ENCODE measurements around the gene METTL8.

The METTL8 gene

GRCh38 chr2:171409436-171409971 is 24.3 kb downstream of the METTL8 start:
- Histone ChIP-seq H3K27ac (ENCODE audit: low read depth, low read length) (peak overlapping the region; percentile 19; the same call in 1 of the 2 replicates), H3K4me3 (ENCODE audit: low read depth, low read length) (peak overlapping the region; percentile 27), H3K9me3 (ENCODE audit: control insufficient read depth, insufficient read depth, low read depth, low read length) (no peaks in the 10 kb centered on the region), H3K27me3 (ENCODE audit: control insufficient read depth, insufficient read depth, low read length) (no peaks in the 10 kb centered on the region), H3K4me1 (ENCODE audit: control insufficient read depth, insufficient read depth, low read length) (peaks cover 26% of the 10 kb centered on the region), H3K9ac (ENCODE audit: low read length) (peak overlapping the region; percentile 15), H3K36me3 (ENCODE audit: control insufficient read depth, insufficient read depth, low read length) (no peaks in the 10 kb centered on the region)

GRCh38 chr2:171407676-171408044 is 26.1 kb downstream of the METTL8 start:
- Histone ChIP-seq H3K4me1 (ENCODE audit: control insufficient read depth, insufficient read depth, low read length) (peaks cover 26% of the 10 kb centered on the region), H3K9me3 (ENCODE audit: control insufficient read depth, insufficient read depth, low read depth, low read length) (peaks cover under 1% of the 10 kb centered on the region; the same call in 1 of the 2 replicates), H3K27ac (ENCODE audit: low read depth, low read length) (no peak overlapping the region), H3K9ac (ENCODE audit: low read length) (no peak overlapping the region), H3K4me3 (ENCODE audit: low read depth, low read length) (no peak overlapping the region), H3K27me3 (ENCODE audit: control insufficient read depth, insufficient read depth, low read length) (no peaks in the 10 kb centered on the region), H3K36me3 (ENCODE audit: control insufficient read depth, insufficient read depth, low read length) (peaks cover 3% of the 10 kb centered on the region; the same call in 1 of the 2 replicates)

GRCh38 chr2:171407030-171407675 is 26.6 kb downstream of the METTL8 start:
- Histone ChIP-seq H3K36me3 (ENCODE audit: control insufficient read depth, insufficient read depth, low read length) (peaks cover 6% of the 10 kb centered on the region; the same call in 1 of the 2 replicates), H3K4me1 (ENCODE audit: control insufficient read depth, insufficient read depth, low read length) (peaks cover 26% of the 10 kb centered on the region), H3K9me3 (ENCODE audit: control insufficient read depth, insufficient read depth, low read depth, low read length) (peaks cover 4% of the 10 kb centered on the region; the same call in 1 of the 2 replicates), H3K27ac (ENCODE audit: low read depth, low read length) (no peak overlapping the region), H3K9ac (ENCODE audit: low read length) (no peak overlapping the region), H3K27me3 (ENCODE audit: control insufficient read depth, insufficient read depth, low read length) (no peaks in the 10 kb centered on the region), H3K4me3 (ENCODE audit: low read depth, low read length) (no peak overlapping the region)

DNA sequence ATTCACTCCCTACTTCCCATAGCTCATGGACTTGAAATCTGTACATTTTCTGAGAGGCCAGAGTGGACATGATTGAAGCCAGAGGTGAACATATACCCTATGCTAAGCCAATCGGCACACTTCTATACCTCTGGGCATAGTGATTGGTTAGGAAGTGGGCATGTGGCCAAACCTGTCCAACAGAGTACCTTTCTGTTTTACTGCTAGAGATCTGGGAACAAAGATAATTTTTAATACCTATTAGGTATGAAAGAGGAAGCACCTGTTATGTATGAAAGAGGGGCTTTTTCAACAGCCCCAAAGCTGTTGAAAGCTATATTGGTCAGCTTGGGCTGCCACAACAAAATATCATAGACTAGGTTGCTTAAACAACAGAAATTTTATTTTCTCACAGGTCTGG is 27.7 kb downstream of the METTL8 start:
- Histone ChIP-seq H3K27ac (ENCODE audit: low read depth, low read length) (no peak overlapping the region), H3K4me1 (ENCODE audit: control insufficient read depth, insufficient read depth, low read length) (peaks cover 23% of the 10 kb centered on the region)

GRCh38 chr2:171405546-171405945 is 28.2 kb downstream of the METTL8 start:
- peaks cover 12% of the 10 kb centered on the region; the same call in 1 of the 2 replicates for H3K9me3 ChIP-seq (ENCODE audit: control insufficient read depth, insufficient read depth, low read depth, low read length)
- H3K27ac ChIP-seq (ENCODE audit: low read depth, low read length), result no peak overlapping the region
- no peak overlapping the region for H3K4me3 ChIP-seq (ENCODE audit: low read depth, low read length)
- peaks cover 10% of the 10 kb centered on the region for H3K36me3 ChIP-seq (ENCODE audit: control insufficient read depth, insufficient read depth, low read length)
- no peaks in the 10 kb centered on the region for H3K27me3 ChIP-seq (ENCODE audit: control insufficient read depth, insufficient read depth, low read length)
- H3K4me1 ChIP-seq (ENCODE audit: control insufficient read depth, insufficient read depth, low read length), result peaks cover 26% of the 10 kb centered on the region
- no peak overlapping the region for H3K9ac ChIP-seq (ENCODE audit: low read length)

More for the DNA sequence above, 27.7 kb downstream of the METTL8 start:
- no peak overlapping the region for H3K4me3 ChIP-seq (ENCODE audit: low read depth, low read length)
- H3K9ac ChIP-seq (ENCODE audit: low read length), result no peak overlapping the region
- H3K27me3 ChIP-seq (ENCODE audit: control insufficient read depth, insufficient read depth, low read length), result no peaks in the 10 kb centered on the region
- peaks cover 12% of the 10 kb centered on the region; the same call in 1 of the 2 replicates for H3K9me3 ChIP-seq (ENCODE audit: control insufficient read depth, insufficient read depth, low read depth, low read length)
- H3K36me3 ChIP-seq (ENCODE audit: control insufficient read depth, insufficient read depth, low read length), result peaks cover 10% of the 10 kb centered on the region

GRCh38 chr2:171404719-171405118 is 29.1 kb downstream of the METTL8 start:
- H3K36me3 ChIP-seq (ENCODE audit: control insufficient read depth, insufficient read depth, low read length), result peaks cover 10% of the 10 kb centered on the region
- no peak overlapping the region for H3K9ac ChIP-seq (ENCODE audit: low read length)
- peaks cover 22% of the 10 kb centered on the region for H3K4me1 ChIP-seq (ENCODE audit: control insufficient read depth, insufficient read depth, low read length)
- peaks cover 12% of the 10 kb centered on the region; the same call in 1 of the 2 replicates for H3K9me3 ChIP-seq (ENCODE audit: control insufficient read depth, insufficient read depth, low read depth, low read length)
- H3K4me3 ChIP-seq (ENCODE audit: low read depth, low read length), result no peak overlapping the region
- H3K27me3 ChIP-seq (ENCODE audit: control insufficient read depth, insufficient read depth, low read length), result no peaks in the 10 kb centered on the region
- H3K27ac ChIP-seq (ENCODE audit: low read depth, low read length), result no peak overlapping the region

GRCh38 chr2:171404261-171404660 is 29.5 kb downstream of the METTL8 start:
- H3K27ac ChIP-seq (ENCODE audit: low read depth, low read length), result no peak overlapping the region
- H3K36me3 ChIP-seq (ENCODE audit: control insufficient read depth, insufficient read depth, low read length), result peaks cover 10% of the 10 kb centered on the region
- H3K9me3 ChIP-seq (ENCODE audit: control insufficient read depth, insufficient read depth, low read depth, low read length), result peaks cover 12% of the 10 kb centered on the region; the same call in 1 of the 2 replicates
- no peak overlapping the region for H3K4me3 ChIP-seq (ENCODE audit: low read depth, low read length)
- H3K9ac ChIP-seq (ENCODE audit: low read length), result no peak overlapping the region
- no peaks in the 10 kb centered on the region for H3K27me3 ChIP-seq (ENCODE audit: control insufficient read depth, insufficient read depth, low read length)
- H3K4me1 ChIP-seq (ENCODE audit: control insufficient read depth, insufficient read depth, low read length), result peaks cover 18% of the 10 kb centered on the region

- Histone ChIP-seq H3K4me3 (ENCODE audit: low read depth, low read length) (no peak overlapping the region), H3K27ac (ENCODE audit: low read depth, low read length) (no peak overlapping the region), H3K36me3 (ENCODE audit: control insufficient read depth, insufficient read depth, low read length) (peaks cover 10% of the 10 kb centered on the region), H3K9ac (ENCODE audit: low read length) (no peak overlapping the region), H3K9me3 (ENCODE audit: control insufficient read depth, insufficient read depth, low read depth, low read length) (peaks cover 12% of the 10 kb centered on the region; the same call in 1 of the 2 replicates), H3K4me1 (ENCODE audit: control insufficient read depth, insufficient read depth, low read length) (peaks cover 12% of the 10 kb centered on the region), H3K27me3 (ENCODE audit: control insufficient read depth, insufficient read depth, low read length) (no peaks in the 10 kb centered on the region)
Observed at GRCh38 chr2:171402906-171403580, 30.7 kb downstream of the METTL8 start.

DNA sequence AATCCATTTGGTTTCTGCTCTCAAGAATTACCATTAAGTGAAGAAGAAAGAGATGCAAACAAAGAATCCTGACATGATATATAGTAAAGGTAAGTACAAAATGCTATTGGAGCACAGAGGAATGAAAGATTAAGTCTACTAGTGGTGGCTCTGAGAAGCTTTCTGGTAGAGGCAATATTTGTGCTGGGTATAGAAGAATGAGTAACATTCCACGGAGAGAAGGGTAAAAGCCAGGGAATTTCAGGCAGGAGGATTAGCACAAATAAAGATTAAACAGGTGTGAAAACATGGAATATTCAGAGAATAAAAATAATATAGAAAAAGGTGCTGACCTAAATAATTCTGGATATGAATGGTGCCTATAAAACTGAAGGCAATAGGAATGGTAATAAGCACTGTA is 31.8 kb downstream of the METTL8 start:
- H3K27me3 ChIP-seq (ENCODE audit: control insufficient read depth, insufficient read depth, low read length), result no peaks in the 10 kb centered on the region
- peaks cover 12% of the 10 kb centered on the region for H3K4me1 ChIP-seq (ENCODE audit: control insufficient read depth, insufficient read depth, low read length)
- H3K27ac ChIP-seq (ENCODE audit: low read depth, low read length), result no peak overlapping the region
- H3K9me3 ChIP-seq (ENCODE audit: control insufficient read depth, insufficient read depth, low read depth, low read length), result peaks cover 12% of the 10 kb centered on the region; the same call in 1 of the 2 replicates
- H3K9ac ChIP-seq (ENCODE audit: low read length), result no peak overlapping the region
- H3K4me3 ChIP-seq (ENCODE audit: low read depth, low read length), result no peak overlapping the region
- peaks cover 10% of the 10 kb centered on the region for H3K36me3 ChIP-seq (ENCODE audit: control insufficient read depth, insufficient read depth, low read length)

GRCh38 chr2:171400395-171400794 is 33.4 kb downstream of the METTL8 start:
- H3K27ac ChIP-seq (ENCODE audit: low read depth, low read length), result no peak overlapping the region
- H3K9ac ChIP-seq (ENCODE audit: low read length), result no peak overlapping the region
- H3K27me3 ChIP-seq (ENCODE audit: control insufficient read depth, insufficient read depth, low read length), result no peaks in the 10 kb centered on the region
- peaks cover 10% of the 10 kb centered on the region for H3K36me3 ChIP-seq (ENCODE audit: control insufficient read depth, insufficient read depth, low read length)
- H3K9me3 ChIP-seq (ENCODE audit: control insufficient read depth, insufficient read depth, low read depth, low read length), result peaks cover 12% of the 10 kb centered on the region; the same call in 1 of the 2 replicates
- H3K4me3 ChIP-seq (ENCODE audit: low read depth, low read length), result no peak overlapping the region
- peaks cover 12% of the 10 kb centered on the region for H3K4me1 ChIP-seq (ENCODE audit: control insufficient read depth, insufficient read depth, low read length)

GRCh38 chr2:171399292-171399691 is 34.5 kb downstream of the METTL8 start:
- Histone ChIP-seq H3K9me3 (ENCODE audit: control insufficient read depth, insufficient read depth, low read depth, low read length) (peaks cover 12% of the 10 kb centered on the region; the same call in 1 of the 2 replicates), H3K4me3 (ENCODE audit: low read depth, low read length) (no peak overlapping the region), H3K36me3 (ENCODE audit: control insufficient read depth, insufficient read depth, low read length) (peaks cover 10% of the 10 kb centered on the region), H3K4me1 (ENCODE audit: control insufficient read depth, insufficient read depth, low read length) (peaks cover 18% of the 10 kb centered on the region), H3K9ac (ENCODE audit: low read length) (no peak overlapping the region), H3K27ac (ENCODE audit: low read depth, low read length) (no peak overlapping the region), H3K27me3 (ENCODE audit: control insufficient read depth, insufficient read depth, low read length) (no peaks in the 10 kb centered on the region)

All from HUES6 (cell line).